CD14-positive monocyte (primary cell): Measurements from ENCODE around the gene CRB2. TPM values are rescaled to one million over a fixed set of nuclear protein-coding genes. Genes with fewer than 3 reads are reported as not detected.

Experiments
- DNase-seq, 3 donors: peaks; one replicate each; pipeline ENCODE4 v3.0.0-alpha.2; 2011 to 2022
- H2AFZ ChIP-seq: 2 replicates; pipeline ENCODE4 v1.6.0; 2012; ENCODE audit warnings: mild to moderate bottlenecking, low read depth, low read length, inconsistent platforms; ENCODE audit not compliant: insufficient read depth, poor library complexity, severe bottlenecking
- H3K27ac ChIP-seq, 2 donors: 1 replicate in 1 of 2; 2 replicates in 1 of 2; pipeline ENCODE4 v1.5.1; 2012 to 2013; ENCODE audit warnings: low read length in 2 of 2, control low read depth in 1 of 2, inconsistent platforms in 1 of 2, low read depth in 1 of 2, mild to moderate bottlenecking in 1 of 2
- H3K27me3 ChIP-seq, 2 donors: one replicate each; pipeline versions ENCODE4 v1.6.0 to v1.6.1; 2011 to 2013; ENCODE audit warnings: low read length in 2 of 2; ENCODE audit not compliant: control insufficient read depth in 2 of 2, insufficient read depth in 2 of 2
- H3K36me3 ChIP-seq, 2 donors: replicated peaks in 1 of 2; 1 replicate in 1 of 2; 2 replicates in 1 of 2; pipeline versions ENCODE4 v1.5.1 to v1.6.1; 2012 to 2013; ENCODE audit warnings: low read length in 2 of 2, control low read depth in 1 of 2, inconsistent platforms in 1 of 2, mild to moderate bottlenecking in 1 of 2; ENCODE audit not compliant: insufficient read depth in 2 of 2, control insufficient read depth in 1 of 2
- H3K4me1 ChIP-seq, 2 donors: 1 replicate in 1 of 2; 2 replicates in 1 of 2; pipeline versions ENCODE4 v1.5.1 to v1.6.1; 2012 to 2013; ENCODE audit warnings: low read length in 2 of 2, control low read depth in 1 of 2, inconsistent platforms in 1 of 2, mild to moderate bottlenecking in 1 of 2, moderate library complexity in 1 of 2; ENCODE audit not compliant: insufficient read depth in 2 of 2, control insufficient read depth in 1 of 2
- H3K4me2 ChIP-seq: replicated peaks from 2 replicates; pipeline ENCODE3; 2012; ENCODE audit warnings: low read length, moderate library complexity, mild to moderate bottlenecking; ENCODE audit not compliant: poor library complexity, severe bottlenecking; ENCODE audit errors: extremely low read depth
- H3K4me3 ChIP-seq, 3 experiments: fragments of 200-600 bp in 1 of 3; sonication (generic) in 1 of 3; replicated peaks in 1 of 3; 1 replicate in 2 of 3; 2 replicates in 1 of 3; pipeline ENCODE4 v1.5.1; 2011 to 2013; ENCODE audit warnings: low read length in 3 of 3, mild to moderate bottlenecking in 3 of 3, control low read depth in 2 of 3, low read depth in 2 of 3, inconsistent platforms in 1 of 3, moderate library complexity in 1 of 3
- H3K79me2 ChIP-seq: 2 replicates; pipeline ENCODE4 v1.6.0; 2012; ENCODE audit warnings: mild to moderate bottlenecking, control low read depth, inconsistent platforms, low read length, moderate library complexity; ENCODE audit not compliant: insufficient read depth
- H3K9ac ChIP-seq: 2 replicates; pipeline ENCODE4 v1.6.0; 2017; ENCODE audit warnings: low read length, mild to moderate bottlenecking; ENCODE audit not compliant: insufficient read depth, poor library complexity, severe bottlenecking
- H3K9me3 ChIP-seq, 2 donors: replicated peaks in 1 of 2; 1 replicate in 1 of 2; 2 replicates in 1 of 2; pipeline versions ENCODE4 v1.5.1 to v1.6.1; 2012 to 2013; ENCODE audit warnings: low read length in 2 of 2, control low read depth in 1 of 2; ENCODE audit not compliant: control insufficient read depth in 1 of 2, insufficient read depth in 1 of 2
- H4K20me1 ChIP-seq: 2 replicates; pipeline ENCODE4 v1.6.0; 2012; ENCODE audit warnings: mild to moderate bottlenecking, low read length, control low read depth, moderate library complexity; ENCODE audit not compliant: insufficient read depth
- H3K27ac Mint-ChIP-seq, 7 donors: one replicate each; pipeline ENCODE4 v1.8.0; 2020; ENCODE audit warnings: mild to moderate bottlenecking in 7 of 7, mixed read lengths in 7 of 7, moderate library complexity in 6 of 7, inconsistent platforms in 2 of 7
- H3K27me3 Mint-ChIP-seq, 3 donors: one replicate each; pipeline ENCODE4 v1.8.0; 2021 to 2022; ENCODE audit warnings: low read depth in 3 of 3, mild to moderate bottlenecking in 3 of 3, mixed read lengths in 3 of 3, moderate library complexity in 3 of 3, inconsistent platforms in 1 of 3
- H3K36me3 Mint-ChIP-seq, 2 donors: one replicate each; pipeline ENCODE4 v1.8.0; 2020; ENCODE audit warnings: mixed read lengths in 2 of 2, inconsistent platforms in 1 of 2, mild to moderate bottlenecking in 1 of 2
- H3K4me1 Mint-ChIP-seq: one replicate; pipeline ENCODE4 v1.8.0; 2020; ENCODE audit warnings: mild to moderate bottlenecking, mixed read lengths
- H3K4me3 Mint-ChIP-seq, 2 donors: one replicate each; pipeline ENCODE4 v1.8.0; 2020; ENCODE audit warnings: mild to moderate bottlenecking in 2 of 2, mixed read lengths in 2 of 2, moderate library complexity in 1 of 2
- H3K9me3 Mint-ChIP-seq, 7 donors: one replicate each; pipeline ENCODE4 v1.8.0; 2020 to 2022; ENCODE audit warnings: mixed read lengths in 7 of 7, mild to moderate bottlenecking in 6 of 7, moderate library complexity in 6 of 7, inconsistent platforms in 2 of 7
- CTCF ChIP-seq: fragments of 200-600 bp; IDR thresholded peaks from one replicate; pipeline ENCODE4 v1.8.0; 2022; ENCODE audit warnings: antibody characterized with exemption, mild to moderate bottlenecking
- WGBS: methylation state at CpG from one replicate; pipeline ENCODE4 v1.1.5; 2013; ENCODE audit warnings: missing lambda C conversion rate; ENCODE audit not compliant: insufficient coverage; 5-methylcytosine and 5-hydroxymethylcytosine counted together
- intact Hi-C, 2 donors: fragments of 100-400 bp; cut with micrococcal nuclease; formaldehyde crosslinking; loops; one replicate each; pipeline versions ENCODE4 v1.15.0 to v1.15.1; 2023
- polyA plus RNA-seq, 3 donors: library from polyadenylated mRNA; depleted of rRNA in 1 of 3; unstranded in 2 of 3; stranded (reverse) in 1 of 3; fragments of 300-500 nt in 2 of 3; fragments of >200 nt in 1 of 3; fragmentation: Illumina TruSeq in 2 of 3; gene quantifications; 1 replicate in 2 of 3; 2 replicates in 1 of 3; pipeline ENCODE4 v1.2.3, GENCODE V29; 2012 to 2021

CRB2 gene
- polyA plus RNA-seq, 3 donors: not detected

DNA sequence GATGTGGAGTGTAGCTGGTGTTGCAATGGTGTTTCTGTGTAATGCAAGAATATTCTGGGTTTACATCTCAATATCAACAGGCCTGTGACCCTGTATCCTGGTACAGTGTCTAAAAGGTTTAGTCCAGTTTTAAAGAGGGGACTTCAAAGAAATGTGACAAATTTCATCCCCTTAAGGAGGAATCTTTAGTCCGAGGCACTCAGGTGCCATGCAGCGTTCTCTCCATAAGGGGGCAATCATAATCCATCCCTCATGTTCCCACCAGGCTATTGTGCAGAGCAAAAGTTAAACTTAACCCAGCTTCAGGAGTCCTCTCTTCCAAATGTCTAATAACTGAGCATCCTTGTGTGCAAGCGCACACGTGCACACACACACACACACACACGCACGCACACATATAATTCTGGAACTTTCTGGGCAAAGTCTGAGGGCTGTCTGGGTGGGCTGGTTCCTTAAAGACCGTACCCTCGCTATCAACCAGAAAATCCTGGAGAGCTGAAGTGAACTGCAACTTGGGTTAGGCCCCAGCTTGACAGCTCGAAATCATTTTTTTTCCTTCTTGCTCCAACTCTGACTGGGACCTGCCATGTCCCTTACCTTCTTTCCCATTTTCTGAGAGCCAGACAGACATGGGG is 46.0 kb downstream of the CRB2 start:
- TF ChIP-seq CTCF: peak; percentile 21
- 78% methylated on average over 6 of the region's 9 CpGs for WGBS
- H2AFZ ChIP-seq: no peak overlapping the region
- peaks cover 16% of the 10 kb centered on the region for H4K20me1 ChIP-seq
- H3K4me3 Mint-ChIP-seq: no peak overlapping the region
- H3K36me3 ChIP-seq: peaks cover 49 to 78% of the 10 kb centered on the region in 2 donors
- H3K36me3 Mint-ChIP-seq: peaks cover 51 to 78% of the 10 kb centered on the region in 2 donors
- H3K27ac Mint-ChIP-seq: no peak overlapping the region
- no peaks in the 10 kb centered on the region for H3K4me1 Mint-ChIP-seq
- no peak for DNase-seq
- no peak overlapping the region for H3K4me3 ChIP-seq
- H3K4me2 ChIP-seq: no peak overlapping the region
- no peaks in the 10 kb centered on the region for H3K27me3 ChIP-seq
- intact Hi-C loops: no loop called here
- no peaks in the 10 kb centered on the region for H3K79me2 ChIP-seq
- H3K27ac ChIP-seq: peak overlapping the region in 1 of 2 donors; percentile 20
- no peak overlapping the region for H3K9ac ChIP-seq
- no peaks in the 10 kb centered on the region for H3K4me1 ChIP-seq
- H3K9me3 Mint-ChIP-seq: no peaks in the 10 kb centered on the region
- peaks cover 0 to 4% (median 2%) of the 10 kb centered on the region in 3 donors for H3K27me3 Mint-ChIP-seq
- no peaks in the 10 kb centered on the region for H3K9me3 ChIP-seq

- H3K9ac ChIP-seq: no peak overlapping the region
- H3K36me3 ChIP-seq: peaks cover 54 to 77% of the 10 kb centered on the region in 2 donors
- H3K4me3 ChIP-seq: no peak overlapping the region
- Mint-ChIP-seq H3K9me3 (no peaks in the 10 kb centered on the region), H3K27ac (peak overlapping the region in 2 of 7 donors; percentile 5 to 68), H3K27me3 (peaks cover 0 to 4% (median 2%) of the 10 kb centered on the region in 3 donors), H3K4me3 (no peak overlapping the region), H3K36me3 (peaks cover 48 to 78% of the 10 kb centered on the region in 2 donors), H3K4me1 (no peaks in the 10 kb centered on the region)
- no peaks in the 10 kb centered on the region for H3K9me3 ChIP-seq
- peaks cover 22% of the 10 kb centered on the region for H4K20me1 ChIP-seq
- DNase-seq: no peak
- H3K27me3 ChIP-seq: no peaks in the 10 kb centered on the region
- peak overlapping the region in 1 of 2 donors; percentile 20 for H3K27ac ChIP-seq
- no peak for TF ChIP-seq CTCF
- 98% methylated on average over 11 of the region's 17 CpGs for WGBS
- no peak overlapping the region for H3K4me2 ChIP-seq
- intact Hi-C loops: no loop called here
- no peak overlapping the region for H2AFZ ChIP-seq
- H3K79me2 ChIP-seq: no peaks in the 10 kb centered on the region
- no peaks in the 10 kb centered on the region for H3K4me1 ChIP-seq
Measured at GRCh38 chr9:123402981-123403509, 47.0 kb downstream of the CRB2 start.
